Non-pigmented ciliary epithelial cell (primary cell): ENCODE data around the gene PCDHGB5.

Experiments
- DNase-seq: peaks from one replicate; pipeline ENCODE4 v3.0.0-alpha.2; 2010; ENCODE audit warnings: low read depth

Gene PCDHGB5

DNA sequence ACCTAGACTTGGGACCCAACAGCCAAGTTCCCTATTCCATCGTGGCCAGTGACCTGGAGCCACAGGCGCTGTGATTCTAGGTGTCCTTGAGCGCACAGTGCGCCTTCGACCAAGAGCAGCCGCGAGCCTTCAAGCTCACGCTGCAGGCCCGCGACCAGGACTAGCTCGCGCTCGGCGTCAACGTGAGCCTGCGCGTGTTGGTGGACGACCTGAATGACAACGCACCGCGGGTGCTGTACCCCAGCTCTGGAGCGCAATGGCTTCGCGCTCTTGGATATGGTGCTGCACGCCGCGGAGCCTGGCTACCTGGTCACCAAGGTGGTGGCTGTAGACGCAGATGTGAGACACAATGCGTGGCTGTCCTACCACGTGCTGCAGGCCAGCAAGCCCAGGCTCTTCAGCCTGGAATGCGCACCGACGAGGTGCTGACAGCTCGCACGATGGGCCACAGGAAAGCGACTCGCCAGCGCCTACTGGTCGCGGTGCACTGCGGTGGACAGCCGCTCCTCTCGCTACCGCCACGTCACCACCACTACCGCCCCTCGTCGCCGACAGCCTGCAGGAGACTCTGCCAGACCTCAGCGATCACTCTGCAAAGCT lies 43.9 kb downstream of the PCDHGB5 start:
- DNase-seq, result no peak
